ENCODE measurements around the gene LRP1B. TPM values are rescaled to one million over a fixed set of nuclear protein-coding genes. Genes with fewer than 3 reads are reported as not detected.

LRP1B gene
- total RNA-seq, 2 experiments from 2014 or later: not detected

DNA sequence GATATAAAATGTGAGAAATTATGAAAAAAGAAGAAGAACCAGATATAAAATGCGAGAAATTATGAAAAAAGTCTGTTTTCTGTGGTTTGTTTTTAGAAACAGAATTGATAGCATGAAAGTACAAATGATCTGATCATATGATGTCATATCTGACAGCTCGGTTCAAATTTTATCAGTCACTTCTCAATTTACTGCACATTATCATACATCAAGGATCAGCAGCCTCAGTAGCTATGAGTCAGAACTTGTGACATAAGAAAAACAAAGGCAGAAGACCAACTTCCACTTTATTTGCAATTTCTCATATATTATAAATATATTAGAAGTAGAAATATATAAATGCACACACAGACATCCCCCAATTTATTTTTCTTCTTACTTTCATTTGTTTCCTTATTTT lies 634.0 kb downstream of the LRP1B start:
- POLR2A ChIA-PET: no interaction called here
- CTCF ChIA-PET: no interaction called here

DNA sequence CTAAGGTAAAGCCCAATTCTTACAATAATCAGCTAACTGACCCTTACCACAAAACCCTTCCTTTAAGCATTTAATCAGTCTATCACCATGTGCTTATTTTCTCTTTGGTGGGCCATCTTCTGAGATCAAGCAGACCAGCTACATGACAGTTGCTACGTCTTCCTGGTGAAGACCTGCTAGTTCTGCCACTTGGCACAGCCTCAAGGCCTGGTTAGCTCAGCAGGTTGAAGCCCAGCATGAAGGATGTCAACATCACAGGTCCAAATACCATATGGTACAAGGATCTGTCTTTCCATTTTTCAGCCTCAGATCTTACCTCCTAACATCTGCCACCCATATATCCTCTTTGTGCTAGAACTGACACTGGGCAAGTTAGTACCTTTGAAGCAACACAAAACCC lies 636.9 kb downstream of the LRP1B start:
- ChIA-PET CTCF (no interaction called here), POLR2A (no interaction called here)

- POLR2A ChIA-PET: no interaction called here
- CTCF ChIA-PET: no interaction called here
Measured at GRCh38 chr2:141492816-141493215, 638.0 kb downstream of the LRP1B start.

DNA sequence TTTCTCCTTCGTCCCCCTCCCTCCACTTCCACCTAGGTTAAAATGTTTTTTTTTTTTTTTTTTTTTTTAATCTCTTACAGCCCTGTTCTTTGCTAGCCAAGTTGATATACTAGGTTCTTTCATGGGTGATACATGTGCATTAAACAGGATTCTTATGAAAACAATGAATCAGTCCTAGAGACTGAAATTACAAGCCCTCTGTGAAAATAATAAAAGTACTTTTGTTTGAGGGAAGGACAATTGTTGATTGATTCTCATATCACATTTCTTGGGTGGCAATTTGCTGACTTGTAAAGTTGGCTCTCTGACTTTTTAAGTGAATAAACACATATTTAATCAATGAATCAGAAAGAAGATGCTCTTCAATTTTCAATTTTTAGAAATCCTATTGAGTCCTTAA lies 639.9 kb downstream of the LRP1B start:
- ChIA-PET POLR2A (no interaction called here), CTCF (no interaction called here)

- ChIA-PET CTCF (no interaction called here), POLR2A (no interaction called here)
Measured at GRCh38 chr2:141482697-141483096, 648.1 kb downstream of the LRP1B start.

- ChIA-PET POLR2A (no interaction called here), CTCF (no interaction called here)
Measured at GRCh38 chr2:141475801-141476200, 655.0 kb downstream of the LRP1B start.

- POLR2A ChIA-PET: no interaction called here
- CTCF ChIA-PET: no interaction called here
Measured at GRCh38 chr2:141468761-141469160, 662.1 kb downstream of the LRP1B start.

DNA sequence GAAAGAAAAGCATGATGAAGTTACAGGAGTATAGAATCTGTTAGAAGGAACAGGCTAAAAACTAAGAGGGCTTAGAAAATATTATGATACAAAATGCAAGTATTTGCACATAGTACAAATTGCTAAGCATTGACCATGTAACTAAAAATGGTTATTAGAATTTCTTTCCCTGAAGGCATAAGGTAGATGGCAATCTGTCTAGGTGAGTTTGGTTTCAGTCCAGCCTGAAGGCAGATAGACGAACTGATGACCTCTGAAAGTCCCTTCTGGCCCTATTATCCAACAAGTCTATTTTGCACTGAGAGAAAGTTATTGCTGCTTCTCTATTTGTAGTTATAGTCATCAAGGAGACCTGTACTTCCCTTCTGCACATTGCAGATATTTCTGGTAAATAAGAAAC lies 663.5 kb downstream of the LRP1B start:
- CTCF ChIA-PET: no interaction called here
- POLR2A ChIA-PET: no interaction called here

DNA sequence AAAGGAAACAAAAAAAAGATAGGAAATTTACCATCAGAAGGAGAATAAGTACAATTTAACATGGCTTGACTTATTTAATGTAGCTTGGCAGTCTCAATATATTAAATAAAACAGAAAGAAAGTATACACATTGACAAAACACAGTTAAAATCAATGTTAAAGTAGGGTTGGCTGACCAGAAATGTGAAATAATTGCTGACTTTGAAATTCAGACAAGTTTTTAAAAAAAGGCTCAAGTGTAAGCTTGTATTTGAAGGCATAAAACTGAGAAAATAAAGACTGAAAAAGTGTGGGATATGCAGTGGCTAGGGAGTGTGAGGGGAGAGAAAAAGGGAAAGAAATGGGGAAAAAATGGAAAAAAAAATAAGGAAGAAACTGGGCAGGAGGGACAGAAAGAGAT lies 665.8 kb downstream of the LRP1B start:
- ChIA-PET CTCF (no interaction called here), POLR2A (no interaction called here)

- ChIA-PET CTCF (no interaction called here), POLR2A (no interaction called here)
Measured at GRCh38 chr2:141458351-141458750, 672.5 kb downstream of the LRP1B start.

- CTCF ChIA-PET: no interaction called here
- POLR2A ChIA-PET: no interaction called here
Measured at GRCh38 chr2:141455877-141456276, 674.9 kb downstream of the LRP1B start.

DNA sequence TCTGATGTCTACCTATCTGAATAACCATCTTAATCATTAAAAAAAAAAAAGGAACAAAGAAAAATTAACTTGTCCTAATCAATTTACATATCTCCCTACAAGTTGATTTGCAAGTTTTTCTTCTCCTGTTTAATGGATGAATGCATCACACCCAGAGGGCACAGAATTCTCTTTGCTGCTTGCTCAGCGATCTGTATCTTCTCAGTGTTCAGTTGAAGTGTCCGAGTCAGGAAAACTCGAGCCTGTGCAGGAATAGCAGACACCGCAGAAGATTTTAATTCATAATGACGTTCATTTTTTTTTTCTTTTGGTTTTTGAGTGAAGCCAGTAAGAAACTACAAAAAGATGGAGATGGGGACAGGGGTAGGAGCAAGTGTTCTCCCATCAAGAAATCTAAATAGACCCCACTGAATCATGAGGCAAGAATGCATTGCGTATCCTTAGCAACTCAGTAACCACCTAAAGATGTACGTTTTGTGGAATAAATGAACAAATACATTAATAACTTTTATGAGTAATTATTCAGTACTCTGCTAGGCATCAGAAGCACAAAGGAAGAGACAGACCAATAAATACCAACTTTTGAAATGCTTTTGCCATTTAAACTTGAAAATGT lies 675.5 kb downstream of the LRP1B start:
- POLR2A ChIA-PET: no interaction called here
- CTCF ChIA-PET: no interaction called here

GRCh38 chr2:141440072-141440635 lies 690.7 kb downstream of the LRP1B start:
- POLR2A ChIA-PET: no interaction called here
- CTCF ChIA-PET: no interaction called here

GRCh38 chr2:141439524-141439923 lies 691.3 kb downstream of the LRP1B start:
- POLR2A ChIA-PET: no interaction called here
- CTCF ChIA-PET: no interaction called here

- CTCF ChIA-PET: no interaction called here
- POLR2A ChIA-PET: no interaction called here
Measured at GRCh38 chr2:141438536-141438935, 692.3 kb downstream of the LRP1B start.

- POLR2A ChIA-PET: no interaction called here
- CTCF ChIA-PET: no interaction called here
Measured at GRCh38 chr2:141437521-141437920, 693.3 kb downstream of the LRP1B start.

DNA sequence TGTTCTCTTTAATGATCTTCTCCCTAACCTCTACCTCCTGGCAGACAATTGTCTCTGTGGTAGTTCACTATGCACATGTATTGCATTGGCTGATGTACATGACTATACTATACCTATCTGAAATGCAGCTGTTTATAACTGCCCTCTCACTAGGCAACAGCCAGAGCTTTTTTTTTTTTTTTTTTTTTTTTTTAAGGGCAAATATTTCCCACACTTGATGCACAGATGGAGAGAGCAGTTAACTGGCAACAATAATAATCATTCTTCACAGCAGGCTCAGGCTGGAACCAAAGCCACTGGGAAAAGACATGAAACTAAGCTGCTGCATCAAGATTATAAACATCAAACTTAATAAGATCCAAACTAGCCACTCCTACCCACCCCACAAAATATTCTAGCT lies 707.7 kb downstream of the LRP1B start:
- CTCF ChIA-PET: no interaction called here
- POLR2A ChIA-PET: interaction anchor here (0.6 kb wide), 1 partner anchor 312 kb away, joined by 3 read pairs; no protein-coding TSS in a partner anchor

GRCh38 chr2:141417246-141417797 lies 713.5 kb downstream of the LRP1B start:
- POLR2A ChIA-PET: no interaction called here

GRCh38 chr2:141411419-141411818 lies 719.4 kb downstream of the LRP1B start:
- ChIA-PET CTCF (no interaction called here), POLR2A (no interaction called here)

More at GRCh38 chr2:141417246-141417797, 713.5 kb downstream of the LRP1B start:
- CTCF ChIA-PET: no interaction called here

GRCh38 chr2:141399270-141399669 lies 731.5 kb downstream of the LRP1B start:
- CTCF ChIA-PET: no interaction called here
- POLR2A ChIA-PET: no interaction called here

- ChIA-PET CTCF (no interaction called here), POLR2A (no interaction called here)
Measured at GRCh38 chr2:141393214-141393545, 737.6 kb downstream of the LRP1B start.

- POLR2A ChIA-PET: no interaction called here
- CTCF ChIA-PET: no interaction called here
Measured at GRCh38 chr2:141392517-141393213, 738.2 kb downstream of the LRP1B start.
